Ureter (tissue), 1 donor: ENCODE results near the gene PPFIA4. TPM values are rescaled to one million over a fixed set of nuclear protein-coding genes. Genes with fewer than 3 reads are reported as not detected.

Source experiments
- DNase-seq: peaks from one replicate; pipeline ENCODE4 v3.0.0-alpha.2; 2020; ENCODE audit warnings: low spot score
- total RNA-seq: library from RNA; stranded (reverse); gene quantifications from one replicate; pipeline ENCODE4 v1.2.4, GENCODE V29; 2023
- donor health status: DM: yes; HTN: yes; CAD: no.

Gene PPFIA4
- total RNA-seq, 1 donor from 2014 or later: 2.4 TPM

DNA sequence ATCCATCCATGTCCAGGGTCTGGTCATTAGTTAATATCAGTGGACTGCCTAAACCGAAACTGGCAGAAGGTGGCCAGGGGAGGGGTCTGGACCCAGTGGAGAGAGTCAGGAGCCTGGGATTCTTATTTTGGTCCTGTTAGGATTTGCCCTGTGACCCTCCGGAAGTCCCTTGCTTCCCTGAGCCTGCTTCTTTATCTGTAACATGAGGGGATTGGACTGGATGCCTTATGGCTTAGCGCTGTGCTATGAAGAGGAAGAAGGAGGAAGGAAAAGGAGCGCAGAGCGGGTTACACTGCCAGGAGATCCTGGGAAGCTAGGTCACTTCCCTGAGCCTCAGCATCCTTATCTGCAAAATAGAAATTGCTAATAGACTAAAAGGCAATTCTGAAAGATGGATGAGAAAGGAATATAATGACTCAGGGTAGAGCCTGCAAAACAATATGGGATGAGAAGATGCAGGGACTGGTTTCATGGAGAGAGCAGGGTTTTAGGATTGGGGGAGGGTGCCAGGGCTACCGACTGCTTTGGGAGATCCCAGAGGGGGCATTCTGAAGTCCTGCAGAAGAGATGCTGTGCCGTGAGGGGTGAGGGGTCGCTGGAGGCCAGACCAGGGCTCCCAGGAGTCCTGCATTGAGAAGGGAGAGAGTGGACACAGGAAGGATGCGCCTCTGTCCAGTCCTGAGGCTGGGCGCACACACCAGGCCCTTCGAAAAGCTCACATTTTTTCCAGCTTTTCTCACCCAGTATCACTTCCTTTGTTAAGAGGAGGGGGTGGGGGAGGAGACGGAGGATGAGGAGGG lies 100.8 kb downstream of the PPFIA4 start:
- DNase-seq: no peak

DNA sequence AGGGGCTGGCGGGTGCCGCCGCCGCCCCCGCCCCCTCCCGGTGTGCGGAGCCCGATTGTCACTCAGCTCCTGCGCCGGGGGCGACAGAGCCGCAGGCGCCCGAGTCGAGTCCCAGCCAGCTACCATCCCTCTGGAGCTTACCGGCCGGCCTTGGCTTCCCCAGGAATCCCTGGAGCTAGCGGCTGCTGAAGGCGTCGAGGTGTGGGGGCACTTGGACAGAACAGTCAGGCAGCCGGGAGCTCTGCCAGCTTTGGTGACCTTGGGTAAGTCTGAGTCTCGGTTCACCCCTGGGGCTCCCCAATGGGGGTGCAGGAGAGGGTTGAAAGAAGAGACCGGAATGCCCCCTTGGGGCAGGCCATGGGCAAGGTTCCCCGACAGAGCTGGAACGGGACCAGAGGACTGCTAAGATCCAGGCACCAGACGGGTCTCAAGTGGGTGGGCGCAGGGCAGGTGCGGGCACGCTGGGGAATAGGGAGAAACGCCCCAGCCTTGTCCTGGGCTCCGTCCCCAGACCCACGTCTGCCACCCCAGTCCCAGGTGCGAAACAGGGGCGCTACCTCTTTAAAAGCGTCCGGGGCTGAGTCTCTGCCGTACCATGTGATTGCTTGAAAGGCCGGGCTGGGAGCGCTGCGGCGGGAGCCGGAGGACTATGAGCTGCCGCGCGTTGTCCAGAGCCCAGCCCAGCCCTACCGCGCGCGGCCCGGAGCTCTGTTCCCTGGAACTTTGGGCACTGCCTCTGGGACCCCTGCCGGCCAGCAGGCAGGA lies 101.6 kb downstream of the PPFIA4 start, which contains the start of gene ADORA1:
Gene ADORA1, plus strand, starts transcription at position 61 of the 765 bp plus-strand sequence. CDS start 1,116 bp downstream, outside the sequence.
- DNase-seq: peak; percentile 70

DNA sequence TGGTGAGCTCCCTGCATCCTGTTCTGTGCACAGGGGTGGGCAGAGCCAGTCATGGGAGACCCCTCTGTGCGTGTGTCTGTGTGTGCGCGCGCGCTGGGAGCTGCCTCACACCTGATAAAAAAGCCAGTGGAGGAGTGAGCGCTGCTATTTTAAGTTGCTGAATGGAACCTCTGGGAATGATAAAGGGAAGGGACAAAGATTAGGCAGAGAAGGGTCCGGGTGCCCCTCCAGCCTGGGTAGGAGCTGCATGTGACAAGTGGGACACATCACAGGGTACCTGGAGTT lies 102.1 kb downstream of the PPFIA4 start:
- no peak for DNase-seq

Other genes with a start within 250 kb of the PPFIA4 start
- 139 TPM for gene KDM5B, start 218.1 kb upstream of the PPFIA4 start, total RNA-seq
- 2.6 TPM for gene PCAT6, start 215.5 kb upstream of the PPFIA4 start, total RNA-seq
- 6.9 TPM for gene RABIF, start 137.3 kb upstream of the PPFIA4 start, total RNA-seq
- 35.4 TPM for gene KLHL12, start 99.3 kb upstream of the PPFIA4 start, total RNA-seq
- gene ADIPOR1, start 68.2 kb upstream of the PPFIA4 start, total RNA-seq: 86.0 TPM
- gene CYB5R1, start 59.2 kb upstream of the PPFIA4 start, total RNA-seq: 142 TPM
- 50.7 TPM for gene TMEM183A, start 19.1 kb upstream of the PPFIA4 start, total RNA-seq
- gene MYOG, start 59.5 kb downstream of the PPFIA4 start, total RNA-seq: not detected
- 1.5 TPM for gene ADORA1, start 101.2 kb downstream of the PPFIA4 start, total RNA-seq
- gene MYBPH, start 149.3 kb downstream of the PPFIA4 start, total RNA-seq: not detected
- 8.8 TPM for gene CHI3L1, start 160.2 kb downstream of the PPFIA4 start, total RNA-seq
- 6.6 TPM for gene CHIT1, start 203.2 kb downstream of the PPFIA4 start, total RNA-seq